Measurements from ENCODE around the gene SUPT4H1. TPM values are rescaled to one million over a fixed set of nuclear protein-coding genes. Genes with fewer than 3 reads are reported as not detected.

Gene SUPT4H1
- total and polyA plus RNA-seq, 9 of the 15 experiments (the other 6 are each of a cell fraction or from before 2014, with no cell fraction given) = 62.1 to 320 (median 117) TPM

GRCh38 chr17:58326609-58327362, 25.2 kb downstream of the SUPT4H1 start (continued):
- TF ChIP-seq GABPA (tag; conservative IDR thresholded peaks at IDR 0.05; ENCODE audit: low read depth) (no peak), GATAD2B (IDR thresholded peaks at IDR 0.05; ENCODE audit: borderline replicate concordance) (no peak), ELF4 (CRISPR knock-in tag; IDR thresholded peaks at IDR 0.05) (peak; percentile 50; the same call in 1 of the 2 replicates), SUPT5H (IDR thresholded peaks at IDR 0.05) (peak; percentile 10), ZNF445 (CRISPR knock-in tag; IDR thresholded peaks at IDR 0.05; ENCODE audit: low read depth) (no peak), THRB (CRISPR knock-in tag; conservative IDR thresholded peaks at IDR 0.05) (peak; percentile 70; the same call in 1 of the 2 replicates), POLR2G (IDR thresholded peaks at IDR 0.05; ENCODE audit: low read depth, low read length) (peak; percentile 81), ZBTB8A (IDR thresholded peaks at IDR 0.05; ENCODE audit: partially characterized antibody) (no peak), AFF4 (CRISPR knock-in tag; IDR thresholded peaks at IDR 0.05) (0 out of 2 replicates have a peak, but pooled peaks have one; percentile 39), ILK (tag; IDR thresholded peaks at IDR 0.05; ENCODE audit: borderline replicate concordance, low read depth) (no peak), DLX4 (CRISPR knock-in tag; IDR thresholded peaks at IDR 0.05) (no peak), ZBTB9 (CRISPR knock-in tag; IDR thresholded peaks at IDR 0.05) (no peak), RBFOX2 (IDR thresholded peaks at IDR 0.05; ENCODE audit: low read depth, low read length) (peak; percentile 12; the same call in 1 of the 2 replicates), RAD21 (CRISPR knock-in tag; conservative IDR thresholded peaks at IDR 0.05 in 1 of 2, IDR thresholded peaks at IDR 0.05 in 1 of 2) (no peak), CHD2 (IDR thresholded peaks at IDR 0.05; ENCODE audit: low read depth, low read length) (peak; percentile 25), FOXJ3 (CRISPR knock-in tag; IDR thresholded peaks at IDR 0.05) (no peak), ETS1 (conservative IDR thresholded peaks at IDR 0.05; ENCODE audit: control insufficient read depth, low read depth, low read length) (no peak), HNRNPH1 (optimal IDR thresholded peaks at IDR 0.05; ENCODE audit: low read depth, low read length) (peak; percentile 68)
